B cell (primary cell): ENCODE data around the gene TMPRSS5. TPM values are rescaled to one million over a fixed set of nuclear protein-coding genes. Genes with fewer than 3 reads are reported as not detected.

Source experiments
- ATAC-seq: fragments of 200-7000 bp; cut with Tn5 transposase; one replicate; pipeline ENCODE4 v1.10.0; 2021; ENCODE audit warnings: low read depth, mild to moderate bottlenecking, moderate number of reproducible peaks, moderate library complexity
- CTCF ChIA-PET: fragments of 350-600 bp; sonication (Branson Sonifier 250); formaldehyde crosslinking; loops from one replicate; lab custom pipeline; 2021; ENCODE audit warnings: antibody characterized with exemption, inconsistent platforms; lab: Charles Lee
- POLR2A ChIA-PET: fragments of 350-600 bp; sonication (Branson Sonifier 250); formaldehyde crosslinking; loops from one replicate; lab custom pipeline; 2021; ENCODE audit warnings: antibody characterized with exemption; lab: Charles Lee
- DNase-seq: peaks from one replicate; pipeline ENCODE4 v3.0.0; 2013
- H2AFZ ChIP-seq: 2 replicates; pipeline ENCODE4 v1.6.1; 2012; ENCODE audit warnings: mild to moderate bottlenecking, low read depth, low read length; ENCODE audit not compliant: insufficient read depth, poor library complexity, severe bottlenecking
- H3K27ac ChIP-seq, 2 donors: 1 replicate in 1 of 2; 2 replicates in 1 of 2; pipeline ENCODE4 v1.5.1; 2012 to 2013; ENCODE audit warnings: low read length in 2 of 2, mild to moderate bottlenecking in 2 of 2, moderate library complexity in 1 of 2
- H3K27me3 ChIP-seq, 4 experiments: fragments of 200-600 bp in 1 of 4; sonication (generic) in 1 of 4; replicated peaks in 1 of 4; 1 replicate in 2 of 4; 2 replicates in 2 of 4; pipeline versions ENCODE4 v1.6.1 to v1.7.0; 2013 to 2016; ENCODE audit warnings: low read length in 3 of 4, mild to moderate bottlenecking in 2 of 4, mixed read lengths in 1 of 4, moderate library complexity in 1 of 4; ENCODE audit not compliant: insufficient read depth in 4 of 4, control insufficient read depth in 3 of 4; ENCODE audit errors: control extremely low read depth in 1 of 4
- H3K36me3 ChIP-seq, 2 experiments: replicated peaks in 1 of 2; 1 replicate in 1 of 2; 2 replicates in 1 of 2; pipeline versions ENCODE4 v1.6.1 to v1.7.1; 2013; ENCODE audit warnings: low read length in 1 of 2; ENCODE audit not compliant: insufficient read depth in 2 of 2, control insufficient read depth in 1 of 2; ENCODE audit errors: control extremely low read depth in 1 of 2, extremely low read depth in 1 of 2
- H3K4me1 ChIP-seq, 2 donors: fragments of 200-600 bp in 1 of 2; sonication (generic) in 1 of 2; 1 replicate in 1 of 2; 2 replicates in 1 of 2; pipeline versions ENCODE4 v1.5.1 to v1.6.1; 2013 to 2017; ENCODE audit warnings: low read length in 2 of 2; ENCODE audit not compliant: control insufficient read depth in 2 of 2, insufficient read depth in 2 of 2
- H3K4me2 ChIP-seq: replicated peaks from 2 replicates; pipeline ENCODE3; 2012; ENCODE audit warnings: mild to moderate bottlenecking, low read depth, low read length; ENCODE audit not compliant: poor library complexity, severe bottlenecking
- H3K4me3 ChIP-seq, 5 experiments: fragments of 200-600 bp in 1 of 5; sonication (generic) in 1 of 5; 1 replicate in 3 of 5; 2 replicates in 2 of 5; pipeline versions ENCODE4 v1.5.1 to v1.7.0; 2011 to 2016; ENCODE audit warnings: low read length in 4 of 5, mild to moderate bottlenecking in 4 of 5, low read depth in 2 of 5, control low read depth in 1 of 5, moderate library complexity in 1 of 5; ENCODE audit not compliant: insufficient read depth in 1 of 5; ENCODE audit errors: control extremely low read depth in 1 of 5, extremely low read depth in 1 of 5
- H3K79me2 ChIP-seq: fragments of 200-600 bp; sonication (generic); one replicate; pipeline ENCODE4 v1.6.0; 2016; ENCODE audit warnings: low read length; ENCODE audit not compliant: control insufficient read depth, insufficient read depth
- H3K9ac ChIP-seq: fragments of 200-600 bp; sonication (generic); 2 replicates; pipeline ENCODE4 v1.6.1; 2017; ENCODE audit warnings: mild to moderate bottlenecking, low read length, moderate library complexity
- H3K9me3 ChIP-seq, 3 donors: one replicate each; pipeline versions ENCODE4 v1.6.1 to v1.7.1; 2013; ENCODE audit warnings: low read length in 2 of 3; ENCODE audit not compliant: control insufficient read depth in 2 of 3, insufficient read depth in 1 of 3; ENCODE audit errors: control extremely low read depth in 1 of 3
- H4K20me1 ChIP-seq: 2 replicates; pipeline ENCODE4 v1.6.0; 2012; ENCODE audit warnings: mild to moderate bottlenecking, low read length; ENCODE audit not compliant: insufficient read depth, control insufficient read depth, poor library complexity, severe bottlenecking
- H3K27ac Mint-ChIP-seq: one replicate; pipeline ENCODE4 v1.8.0; 2021; ENCODE audit warnings: mixed read lengths
- H3K27me3 Mint-ChIP-seq: one replicate; pipeline ENCODE4 v1.8.0; 2021; ENCODE audit warnings: mixed read lengths
- H3K4me1 Mint-ChIP-seq: one replicate; pipeline ENCODE4 v1.8.0; 2021; ENCODE audit warnings: mixed read lengths
- H3K4me3 Mint-ChIP-seq: one replicate; pipeline ENCODE4 v1.8.0; 2021; ENCODE audit warnings: mixed read lengths
- H3K9me3 Mint-ChIP-seq: one replicate; pipeline ENCODE4 v1.8.0; 2022; ENCODE audit warnings: mixed read lengths; ENCODE audit not compliant: insufficient read depth
- CTCF ChIP-seq: fragments of 200-600 bp; IDR thresholded peaks from one replicate; pipeline ENCODE4 v1.8.0; 2022; ENCODE audit warnings: antibody characterized with exemption, mild to moderate bottlenecking
- EZH2 ChIP-seq: IDR thresholded peaks from 2 replicates; pipeline ENCODE4 v1.6.1; 2012; ENCODE audit warnings: borderline replicate concordance, low read depth, mild to moderate bottlenecking, moderate library complexity, low read length; ENCODE audit not compliant: insufficient read depth, poor library complexity, severe bottlenecking
- WGBS: methylation state at CpG from one replicate; pipeline ENCODE4 v1.1.5; 2013; ENCODE audit warnings: missing lambda C conversion rate; ENCODE audit not compliant: insufficient coverage; 5-methylcytosine and 5-hydroxymethylcytosine counted together
- intact Hi-C: fragments of 100-400 bp; cut with micrococcal nuclease; formaldehyde crosslinking; loops from one replicate; pipeline ENCODE4 v1.10.0; 2022
- polyA plus RNA-seq: library from polyadenylated mRNA; depleted of rRNA; stranded (reverse); fragments of >200 nt; gene quantifications from 2 replicates; pipeline ENCODE4 v1.2.3, GENCODE V29; 2012
- total RNA-seq, 2 donors: library from RNA; stranded (reverse); fragments of 120-200 nt in 1 of 2; gene quantifications; 1 replicate in 1 of 2; 2 replicates in 1 of 2; pipeline versions ENCODE4 v1.2.3 to v1.2.4, GENCODE V29; 2013 to 2022

TMPRSS5 gene
- total and polyA plus RNA-seq, 2 donors (not counting 1 experiment from before 2014, with no cell fraction given): 0.74 to 0.86 TPM

GRCh38 chr11:113675003-113675561, 31.0 kb downstream of the TMPRSS5 start:
- no peak for ATAC-seq
- CTCF ChIA-PET: no interaction called here
- intact Hi-C loops: no loop called here

GRCh38 chr11:113674397-113674685, 31.8 kb downstream of the TMPRSS5 start:
- Histone ChIP-seq H3K9ac (no peak overlapping the region), H3K4me1 (no peaks in the 10 kb centered on the region), H3K27me3 (no peaks in the 10 kb centered on the region), H3K27ac (no peak overlapping the region), H3K4me2 (no peak overlapping the region), H4K20me1 (no peaks in the 10 kb centered on the region), H2AFZ (no peak overlapping the region), H3K79me2 (no peaks in the 10 kb centered on the region), H3K4me3 (no peak overlapping the region), H3K9me3 (no peaks in the 10 kb centered on the region), H3K36me3 (no peaks in the 10 kb centered on the region)
- Mint-ChIP-seq H3K9me3 (no peaks in the 10 kb centered on the region), H3K4me3 (no peak overlapping the region), H3K27ac (no peak overlapping the region), H3K27me3 (peaks cover 6% of the 10 kb centered on the region), H3K4me1 (no peaks in the 10 kb centered on the region)
- ChIA-PET CTCF (no interaction called here), POLR2A (no interaction called here)
- TF ChIP-seq CTCF (no peak), EZH2 (no peak)
- WGBS: no CpG with 5 or more reads among the region's 3 CpGs
- intact Hi-C loops: no loop called here
- ATAC-seq (no peak), DNase-seq (no peak)

More at GRCh38 chr11:113675003-113675561, 31.0 kb downstream of the TMPRSS5 start:
- Mint-ChIP-seq H3K27ac (no peak overlapping the region), H3K4me1 (no peaks in the 10 kb centered on the region), H3K9me3 (no peaks in the 10 kb centered on the region), H3K27me3 (peaks cover 9% of the 10 kb centered on the region), H3K4me3 (no peak overlapping the region)
- H3K4me1 ChIP-seq: no peaks in the 10 kb centered on the region
- H3K9me3 ChIP-seq: no peaks in the 10 kb centered on the region
- DNase-seq: no peak
- 30% methylated on average over 3 of the region's 5 CpGs for WGBS
- no peak overlapping the region for H2AFZ ChIP-seq
- H3K4me3 ChIP-seq: no peak overlapping the region
- no peaks in the 10 kb centered on the region for H3K79me2 ChIP-seq
- no peaks in the 10 kb centered on the region for H3K27me3 ChIP-seq
- no peak overlapping the region for H3K9ac ChIP-seq
- no peak for TF ChIP-seq CTCF
- no peak for TF ChIP-seq EZH2
- no peaks in the 10 kb centered on the region for H3K36me3 ChIP-seq
- no peak overlapping the region for H3K4me2 ChIP-seq
- no peaks in the 10 kb centered on the region for H4K20me1 ChIP-seq
- POLR2A ChIA-PET: no interaction called here
- no peak overlapping the region for H3K27ac ChIP-seq
